GM18505 (cell line): Measurements from ENCODE around the gene SAMD4B.

Experiments
- ATAC-seq: cut with Tn5 transposase; IDR thresholded peaks from one replicate; pipeline ENCODE4 v1.9.1; 2021; ENCODE audit not compliant: unreplicated experiment
- POLR2A ChIP-seq: IDR thresholded peaks from 4 replicates; pipeline ENCODE4 v1.6.1; 2011; ENCODE audit warnings: borderline replicate concordance; ENCODE audit not compliant: insufficient read depth, insufficient read length; ENCODE audit errors: extremely low read depth

The SAMD4B gene, protein sequence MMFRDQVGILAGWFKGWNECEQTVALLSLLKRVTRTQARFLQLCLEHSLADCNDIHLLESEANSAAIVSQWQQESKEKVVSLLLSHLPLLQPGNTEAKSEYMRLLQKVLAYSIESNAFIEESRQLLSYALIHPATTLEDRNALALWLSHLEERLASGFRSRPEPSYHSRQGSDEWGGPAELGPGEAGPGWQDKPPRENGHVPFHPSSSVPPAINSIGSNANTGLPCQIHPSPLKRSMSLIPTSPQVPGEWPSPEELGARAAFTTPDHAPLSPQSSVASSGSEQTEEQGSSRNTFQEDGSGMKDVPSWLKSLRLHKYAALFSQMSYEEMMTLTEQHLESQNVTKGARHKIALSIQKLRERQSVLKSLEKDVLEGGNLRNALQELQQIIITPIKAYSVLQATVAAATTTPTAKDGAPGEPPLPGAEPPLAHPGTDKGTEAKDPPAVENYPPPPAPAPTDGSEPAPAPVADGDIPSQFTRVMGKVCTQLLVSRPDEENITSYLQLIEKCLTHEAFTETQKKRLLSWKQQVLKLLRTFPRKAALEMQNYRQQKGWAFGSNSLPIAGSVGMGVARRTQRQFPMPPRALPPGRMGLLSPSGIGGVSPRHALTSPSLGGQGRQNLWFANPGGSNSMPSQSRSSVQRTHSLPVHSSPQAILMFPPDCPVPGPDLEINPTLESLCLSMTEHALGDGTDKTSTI

DNA sequence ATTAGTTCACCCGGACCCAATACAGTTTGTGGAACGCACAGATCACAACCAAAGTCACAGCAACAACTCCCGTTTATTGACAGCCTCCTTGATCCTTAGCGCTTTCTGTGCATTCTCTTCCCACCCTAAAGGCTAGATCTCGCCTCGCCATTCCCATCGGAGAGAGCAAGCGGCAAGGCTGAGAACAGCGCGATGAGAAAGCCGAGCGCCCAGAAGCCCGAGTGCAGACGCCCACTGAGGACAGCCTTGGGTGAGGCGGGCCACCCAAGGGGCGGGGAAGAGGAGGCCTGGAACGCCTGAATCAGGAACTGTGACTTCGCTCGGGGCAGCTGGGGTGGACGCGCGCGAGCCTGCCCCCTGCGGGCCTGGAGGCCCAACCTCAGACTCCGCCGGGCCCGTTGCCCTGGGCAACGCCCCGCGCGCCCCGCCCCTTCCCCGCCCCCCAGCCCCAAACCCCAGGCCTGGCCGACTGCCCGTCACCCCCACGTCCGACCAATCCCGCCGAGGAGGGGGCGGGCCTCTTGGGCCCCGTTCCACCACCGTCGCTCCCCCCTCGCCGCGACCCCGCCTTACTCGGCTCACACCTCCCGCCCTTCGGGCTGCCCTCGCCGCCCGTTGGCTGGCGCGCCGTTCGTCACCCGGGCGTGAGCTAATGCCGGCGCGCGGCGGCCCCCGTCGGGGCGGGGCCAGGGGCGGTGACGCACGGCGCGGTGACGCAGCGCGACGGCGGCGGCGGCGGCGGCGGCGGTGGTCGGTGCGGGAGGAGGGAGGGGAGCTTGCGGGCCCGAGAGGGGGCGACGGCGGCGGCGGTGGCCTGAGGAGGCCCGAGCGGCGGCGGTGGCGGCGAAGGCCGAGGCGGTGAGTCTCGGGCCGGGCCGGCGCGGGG, at the start of gene SAMD4B:
TSS of gene SAMD4B (plus strand) at position 703 of the 886 bp plus-strand sequence. CDS start 14,473 bp downstream, outside the sequence.
- peak; percentile 97 for TF ChIP-seq POLR2A
- ATAC-seq = peak; percentile 86

GRCh38 chr19:39293394-39293793, 48.8 kb upstream of the SAMD4B start:
- TF ChIP-seq POLR2A = no peak
- no peak for ATAC-seq

DNA sequence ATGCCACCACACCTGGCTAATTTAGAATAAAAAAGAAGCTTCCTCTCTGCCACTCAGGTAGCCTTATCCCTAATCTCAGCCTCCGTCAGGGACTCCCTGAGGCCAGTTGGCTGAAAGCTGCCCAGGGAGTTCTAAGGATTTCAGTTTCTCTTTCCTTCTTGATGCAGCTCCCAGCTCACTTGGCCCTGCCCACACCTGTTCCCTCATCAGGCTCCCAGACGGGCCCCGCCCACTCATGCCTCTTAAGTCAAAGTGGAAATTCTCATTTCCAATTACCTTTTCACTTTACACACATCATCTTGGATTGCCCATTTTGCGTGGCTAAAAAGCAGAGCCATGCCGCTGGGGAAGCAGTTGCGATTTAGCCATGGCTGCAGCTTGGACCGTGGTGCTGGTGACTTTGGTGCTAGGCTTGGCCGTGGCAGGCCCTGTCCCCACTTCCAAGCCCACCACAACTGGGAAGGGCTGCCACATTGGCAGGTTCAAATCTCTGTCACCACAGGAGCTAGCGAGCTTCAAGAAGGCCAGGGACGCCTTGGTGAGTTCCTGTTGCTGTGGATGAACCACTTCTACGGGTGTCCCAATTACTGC, 46.1 kb upstream of the SAMD4B start, which contains the start of gene IFNL1:
TSS of gene IFNL1 (plus strand) at position 353 of the 591 bp plus-strand sequence. CDS start at position 368, 15 bp downstream.
- no peak for TF ChIP-seq POLR2A
- no peak for ATAC-seq

DNA sequence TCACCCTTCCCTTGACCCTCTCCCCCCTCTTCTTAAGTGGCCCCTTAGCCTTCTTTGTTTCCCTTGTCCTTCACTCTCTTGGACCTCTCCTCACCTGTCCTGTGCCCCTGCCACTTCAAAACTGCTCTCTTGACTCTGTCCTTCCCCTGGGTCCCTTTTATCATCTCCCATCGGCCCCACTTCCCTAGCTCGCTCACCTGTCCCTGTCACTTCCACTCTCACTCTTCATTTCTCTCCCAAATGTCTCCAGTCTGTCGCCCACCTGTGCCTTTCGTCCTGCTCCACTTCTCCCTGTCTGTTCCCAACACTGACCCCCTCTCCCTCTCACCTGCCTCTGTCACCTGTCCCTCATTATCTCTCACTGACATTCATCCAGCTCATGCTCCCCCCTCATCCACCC, 45.3 kb upstream of the SAMD4B start:
- no peak for TF ChIP-seq POLR2A
- no peak for ATAC-seq

DNA sequence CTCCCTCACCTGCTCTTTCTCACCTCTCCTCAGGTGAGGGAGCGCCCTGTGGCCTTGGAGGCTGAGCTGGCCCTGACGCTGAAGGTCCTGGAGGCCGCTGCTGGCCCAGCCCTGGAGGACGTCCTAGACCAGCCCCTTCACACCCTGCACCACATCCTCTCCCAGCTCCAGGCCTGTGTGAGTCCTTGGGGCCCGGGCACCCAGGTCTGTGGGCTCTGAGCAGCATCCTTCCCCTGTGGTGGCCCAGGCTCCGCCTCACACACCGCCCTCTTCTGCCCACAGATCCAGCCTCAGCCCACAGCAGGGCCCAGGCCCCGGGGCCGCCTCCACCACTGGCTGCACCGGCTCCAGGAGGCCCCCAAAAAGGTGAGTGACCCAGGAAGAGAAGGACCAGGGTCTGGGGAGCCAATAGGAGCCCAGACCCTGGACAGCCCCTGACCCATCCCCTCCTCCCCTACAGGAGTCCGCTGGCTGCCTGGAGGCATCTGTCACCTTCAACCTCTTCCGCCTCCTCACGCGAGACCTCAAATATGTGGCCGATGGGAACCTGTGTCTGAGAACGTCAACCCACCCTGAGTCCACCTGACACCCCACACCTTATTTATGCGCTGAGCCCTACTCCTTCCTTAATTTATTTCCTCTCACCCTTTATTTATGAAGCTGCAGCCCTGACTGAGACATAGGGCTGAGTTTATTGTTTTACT, 44.1 kb upstream of the SAMD4B start:
- TF ChIP-seq POLR2A = no peak
- no peak for ATAC-seq

DNA sequence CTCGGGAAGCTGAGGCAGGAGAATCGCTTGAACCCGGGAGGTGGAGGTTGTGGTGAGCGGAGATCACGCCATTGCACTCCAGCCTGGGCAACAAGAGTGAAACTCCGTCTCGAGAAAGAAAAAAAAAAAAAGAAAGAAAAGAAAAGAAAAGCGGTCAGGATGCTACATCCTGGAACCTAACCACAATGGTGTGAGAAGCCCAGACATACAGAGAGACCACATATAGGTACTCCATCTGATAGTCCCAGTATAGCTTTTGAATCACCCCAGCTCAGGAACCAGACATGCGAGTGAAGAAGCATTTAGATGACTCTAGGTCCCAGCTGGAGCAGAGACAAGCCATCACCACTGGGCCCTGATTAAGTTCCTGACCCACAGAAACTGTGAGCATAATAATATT, 42.8 kb upstream of the SAMD4B start:
- TF ChIP-seq POLR2A = no peak
- no peak for ATAC-seq

- TF ChIP-seq POLR2A = no peak
- ATAC-seq = no peak
Measured at GRCh38 chr19:39299832-39300231, 42.4 kb upstream of the SAMD4B start.

GRCh38 chr19:39301021-39301420, 41.2 kb upstream of the SAMD4B start:
- TF ChIP-seq POLR2A = no peak

GRCh38 chr19:39301562-39301961, 40.7 kb upstream of the SAMD4B start:
- TF ChIP-seq POLR2A = no peak
- ATAC-seq = no peak

More at GRCh38 chr19:39301021-39301420, 41.2 kb upstream of the SAMD4B start:
- ATAC-seq = no peak

DNA sequence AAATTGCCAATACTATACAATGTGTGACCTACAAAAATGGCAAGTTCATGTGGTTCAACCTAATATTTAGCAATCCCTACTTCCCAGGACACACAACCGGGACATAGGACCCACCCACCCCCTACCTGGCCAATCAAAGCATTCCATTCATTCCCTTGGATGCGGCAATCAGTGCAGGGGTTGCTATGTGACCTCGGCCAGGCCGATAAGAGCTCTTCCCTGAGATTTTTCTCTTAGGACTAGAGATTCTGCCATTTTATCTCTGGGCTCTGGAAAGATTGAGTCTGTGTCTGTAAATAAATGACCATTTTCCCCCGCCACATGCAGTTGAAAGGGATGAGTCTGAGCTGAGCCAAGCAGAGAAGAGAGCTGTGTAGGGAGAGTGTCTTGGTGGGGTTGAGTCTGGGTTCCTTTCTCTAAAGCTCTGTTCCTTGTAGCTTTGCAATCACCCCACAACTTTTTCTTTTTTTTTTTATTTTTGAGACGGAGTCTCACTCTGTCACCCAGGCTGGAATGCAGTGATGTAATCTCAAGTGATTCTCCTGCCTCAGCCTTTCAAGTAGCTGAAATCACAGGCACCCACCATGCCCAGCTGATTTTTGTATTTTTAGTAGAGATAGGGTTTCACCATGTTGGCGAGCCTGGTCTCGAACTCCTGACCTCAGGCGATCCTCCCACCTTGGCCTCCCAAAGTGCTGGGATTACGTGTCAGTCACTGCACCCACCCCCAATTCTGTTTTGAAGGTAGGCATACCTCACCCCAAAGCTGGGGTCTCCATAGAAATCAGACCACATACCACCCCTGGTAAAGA, 38.6 kb upstream of the SAMD4B start:
- no peak for TF ChIP-seq POLR2A
- ATAC-seq = no peak

- TF ChIP-seq POLR2A = no peak
- ATAC-seq = no peak
Measured at GRCh38 chr19:39304185-39304513, 38.1 kb upstream of the SAMD4B start.

DNA sequence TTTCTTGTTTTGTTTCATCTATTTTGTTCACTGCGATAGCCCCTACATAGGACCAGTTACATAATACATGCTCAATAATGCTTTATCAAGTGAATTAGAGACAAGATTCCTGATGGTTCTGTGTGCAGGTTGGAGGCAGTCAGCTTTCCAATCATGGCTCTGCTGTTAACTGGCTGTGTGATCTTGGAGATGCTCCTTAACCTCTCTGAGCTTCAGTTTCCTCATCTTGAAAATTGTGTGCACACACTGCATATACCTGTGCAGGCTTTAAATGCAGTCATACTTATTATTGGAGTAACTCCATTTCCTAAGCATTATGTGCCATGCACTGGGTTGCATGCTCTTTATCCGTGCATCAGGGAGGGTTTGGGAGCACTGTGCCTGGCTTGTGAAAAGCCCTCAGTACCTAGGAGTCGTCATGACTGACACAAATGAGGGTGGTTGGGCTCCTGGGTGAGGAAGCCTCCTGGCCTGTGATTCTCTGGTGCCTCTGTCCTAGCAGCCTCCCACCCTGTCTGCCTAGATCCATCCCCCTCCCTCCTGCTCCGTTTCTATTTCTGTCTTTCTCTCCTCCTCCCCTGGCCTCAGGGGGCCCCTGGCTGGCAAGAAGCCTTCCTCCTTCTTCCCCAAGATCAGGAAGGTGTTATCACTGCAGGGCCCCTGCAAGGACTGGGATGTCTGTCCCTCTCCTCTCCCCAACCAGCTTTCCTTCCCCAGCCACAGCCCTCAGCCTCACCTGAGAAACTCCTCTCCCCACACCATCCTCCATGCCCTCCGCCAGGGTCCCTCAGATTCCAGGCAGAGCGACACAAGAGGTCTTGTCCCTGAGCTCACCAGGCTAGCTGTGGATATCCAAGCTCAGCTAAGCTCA, 37.3 kb upstream of the SAMD4B start:
- TF ChIP-seq POLR2A = no peak
- ATAC-seq = no peak
